IMR-90 (cell line): Measurements from ENCODE around the gene TRIO. TPM values are rescaled to one million over a fixed set of nuclear protein-coding genes. Genes with fewer than 3 reads are reported as not detected.
A peak's percentile ranks its signal among the peaks of the same experiment; 100 is the strongest.

Experiments
- ATAC-seq: fragments of 200-7000 bp; cut with Tn5 transposase; 2 replicates; pipeline ENCODE4 v1.9.1; 2020; ENCODE audit warnings: low read depth, mild to moderate bottlenecking, moderate library complexity
- BruUV-seq: library from RNA; stranded (reverse); fragments of 400-500 nt; replicated peaks from 2 replicates; lab custom pipeline; 2021; lab: Mats Ljungman, UMichigan
- CTCF ChIA-PET: fragments of 300-600 bp; formaldehyde crosslinking; extraction: SDS; loops from one replicate; lab custom pipeline; 2021; ENCODE audit warnings: antibody characterized with exemption; lab: Yijun Ruan, JAX
- POLR2A ChIA-PET: fragments of 300-600 bp; sonication (Branson Sonifier 250); formaldehyde crosslinking; loops from one replicate; lab custom pipeline; 2022; ENCODE audit warnings: antibody characterized with exemption; ENCODE audit not compliant: unreplicated experiment; lab: Charles Lee
- DNase-seq: peaks from one replicate; pipeline ENCODE4 v3.0.0; 2013
- H2AFZ ChIP-seq: replicated peaks from 2 replicates; pipeline ENCODE3; 2013; ENCODE audit warnings: low read length, mild to moderate bottlenecking; ENCODE audit not compliant: poor library complexity
- H2AK5ac ChIP-seq: 2 replicates; pipeline ENCODE4 v1.6.1; 2013; ENCODE audit warnings: low read depth, low read length, inconsistent platforms
- H2AK9ac ChIP-seq: replicated peaks from 2 replicates; pipeline ENCODE3; 2013; ENCODE audit warnings: mild to moderate bottlenecking, low read depth, low read length, moderate library complexity; ENCODE audit not compliant: poor library complexity
- H2BK120ac ChIP-seq: 2 replicates; pipeline ENCODE4 v1.6.1; 2013; ENCODE audit warnings: low read depth, low read length, inconsistent platforms
- H2BK15ac ChIP-seq: 3 replicates; pipeline ENCODE4 v1.6.1; 2013; ENCODE audit warnings: low read depth, low read length, inconsistent platforms
- H2BK20ac ChIP-seq: 2 replicates; pipeline ENCODE4 v1.6.1; 2013; ENCODE audit warnings: low read depth, mild to moderate bottlenecking, inconsistent platforms, low read length, moderate library complexity
- H2BK5ac ChIP-seq: 2 replicates; pipeline ENCODE4 v1.6.1; 2013; ENCODE audit warnings: mild to moderate bottlenecking, low read depth, low read length, inconsistent platforms; ENCODE audit not compliant: poor library complexity, severe bottlenecking
- H3K14ac ChIP-seq: replicated peaks from 2 replicates; pipeline ENCODE4 v1.6.1; 2013; ENCODE audit warnings: low read depth, low read length, inconsistent platforms
- H3K18ac ChIP-seq: 2 replicates; pipeline ENCODE4 v1.6.1; 2013; ENCODE audit warnings: low read depth, low read length, control low read depth
- H3K23ac ChIP-seq: 2 replicates; pipeline ENCODE4 v1.6.1; 2013; ENCODE audit warnings: low read depth, low read length, inconsistent platforms
- H3K27ac ChIP-seq: 2 replicates; pipeline ENCODE4 v1.5.1; 2013; ENCODE audit warnings: mild to moderate bottlenecking, control low read depth, low read length; ENCODE audit not compliant: insufficient read depth
- H3K27me3 ChIP-seq: 2 replicates; pipeline ENCODE4 v1.6.1; 2013; ENCODE audit warnings: low read length; ENCODE audit not compliant: control insufficient read depth, insufficient read depth
- H3K36me3 ChIP-seq: 2 replicates; pipeline ENCODE4 v1.6.1; 2013; ENCODE audit warnings: low read length, mixed read lengths; ENCODE audit not compliant: control insufficient read depth, insufficient read depth
- H3K4ac ChIP-seq: 2 replicates; pipeline ENCODE4 v1.6.1; 2013; ENCODE audit warnings: low read depth, low read length, inconsistent platforms
- H3K4me1 ChIP-seq: 2 replicates; pipeline ENCODE4 v1.6.1; 2013; ENCODE audit warnings: low read length, mixed read lengths; ENCODE audit not compliant: control insufficient read depth, insufficient read depth
- H3K4me2 ChIP-seq: 2 replicates; pipeline ENCODE4 v1.6.1; 2013; ENCODE audit warnings: low read depth, mild to moderate bottlenecking, control low read depth, low read length, moderate library complexity
- H3K4me3 ChIP-seq: 2 replicates; pipeline ENCODE4 v1.5.1; 2013; ENCODE audit warnings: low read depth, mild to moderate bottlenecking, control low read depth, low read length, moderate library complexity; ENCODE audit not compliant: insufficient read depth
- H3K56ac ChIP-seq: 2 replicates; pipeline ENCODE4 v1.6.1; 2013; ENCODE audit warnings: low read length, inconsistent platforms; ENCODE audit not compliant: insufficient read depth; ENCODE audit errors: extremely low read depth
- H3K79me1 ChIP-seq, 2 experiments: 2 replicates each; pipeline ENCODE4 v1.6.1; 2013; ENCODE audit warnings: low read length in 2 of 2, inconsistent platforms in 1 of 2, low read depth in 1 of 2
- H3K9ac ChIP-seq: 2 replicates; pipeline ENCODE4 v1.6.1; 2013; ENCODE audit warnings: low read depth, low read length, control low read depth
- H3K9me1 ChIP-seq: 2 replicates; pipeline ENCODE4 v1.6.1; 2013; ENCODE audit warnings: low read length, inconsistent platforms; ENCODE audit not compliant: insufficient read depth
- H3K9me3 ChIP-seq: 2 replicates; pipeline ENCODE4 v1.6.1; 2013; ENCODE audit warnings: low read length; ENCODE audit not compliant: control insufficient read depth, insufficient read depth
- H4K20me1 ChIP-seq: 2 replicates; pipeline ENCODE4 v1.6.1; 2013; ENCODE audit warnings: low read length, inconsistent platforms; ENCODE audit not compliant: insufficient read depth
- H4K5ac ChIP-seq: 2 replicates; pipeline ENCODE4 v1.6.1; 2013; ENCODE audit warnings: mild to moderate bottlenecking, low read depth, low read length, control low read depth
- H4K8ac ChIP-seq, 2 experiments: 2 replicates each; pipeline ENCODE4 v1.6.1; 2013; ENCODE audit warnings: low read depth in 2 of 2, low read length in 2 of 2, control low read depth in 1 of 2, inconsistent platforms in 1 of 2
- H4K91ac ChIP-seq: 2 replicates; pipeline ENCODE4 v1.6.1; 2013; ENCODE audit warnings: low read depth, low read length, inconsistent platforms; ENCODE audit not compliant: insufficient read depth
- BHLHE40 ChIP-seq: fragments of 150-350 bp; IDR thresholded peaks from 2 replicates; pipeline ENCODE4 v1.6.1; 2016; ENCODE audit warnings: mild to moderate bottlenecking, low read depth, low read length
- CEBPB ChIP-seq: IDR thresholded peaks from 2 replicates; pipeline ENCODE4 v1.6.1; 2012; ENCODE audit warnings: low read depth, low read length, improper control_type of control experiment
- CHD1 ChIP-seq: IDR thresholded peaks from 2 replicates; pipeline ENCODE4 v1.6.1; 2012; ENCODE audit warnings: low read depth, low read length, improper control_type of control experiment
- CTCF ChIP-seq: conservative IDR thresholded peaks from 2 replicates; pipeline ENCODE4 v1.5.1; 2012; ENCODE audit warnings: mild to moderate bottlenecking, low read depth, low read length, improper control_type of control experiment
- ELK1 ChIP-seq: fragments of 150-350 bp; IDR thresholded peaks from 2 replicates; pipeline ENCODE4 v1.6.1; 2016; ENCODE audit warnings: low read depth, mild to moderate bottlenecking, low read length, moderate library complexity, borderline replicate concordance
- FOS ChIP-seq: fragments of 150-350 bp; IDR thresholded peaks from 2 replicates; pipeline ENCODE4 v1.6.1; 2016; ENCODE audit warnings: low read depth, low read length
- MAFK ChIP-seq: IDR thresholded peaks from 2 replicates; pipeline ENCODE4 v1.6.1; 2012; ENCODE audit warnings: low read depth, low read length, improper control_type of control experiment
- MAZ ChIP-seq: IDR thresholded peaks from 2 replicates; pipeline ENCODE4 v1.6.1; 2012; ENCODE audit warnings: low read depth, mild to moderate bottlenecking, low read length, improper control_type of control experiment, moderate library complexity, borderline replicate concordance
- MXI1 ChIP-seq: IDR thresholded peaks from 2 replicates; pipeline ENCODE4 v1.6.1; 2012; ENCODE audit warnings: low read depth, mild to moderate bottlenecking, low read length, moderate library complexity, borderline replicate concordance
- NFE2L2 ChIP-seq: fragments of 150-350 bp; IDR thresholded peaks from 2 replicates; pipeline ENCODE4 v1.6.1; 2016; ENCODE audit warnings: low read depth, mild to moderate bottlenecking, low read length
- POLR2A ChIP-seq: IDR thresholded peaks from 2 replicates; pipeline ENCODE4 v1.6.1; 2012; ENCODE audit warnings: mild to moderate bottlenecking, low read depth, low read length
- RAD21 ChIP-seq: IDR thresholded peaks from 2 replicates; pipeline ENCODE4 v1.6.1; 2012; ENCODE audit warnings: low read length, improper control_type of control experiment
- RCOR1 ChIP-seq: IDR thresholded peaks from 2 replicates; pipeline ENCODE4 v1.6.1; 2012; ENCODE audit warnings: mild to moderate bottlenecking, low read length, improper control_type of control experiment; ENCODE audit not compliant: insufficient replicate concordance
- RFX5 ChIP-seq: IDR thresholded peaks from 2 replicates; pipeline ENCODE4 v1.8.0; 2012; ENCODE audit warnings: low read depth, mild to moderate bottlenecking, low read length, moderate library complexity
- SMC3 ChIP-seq: fragments of 150-350 bp; IDR thresholded peaks from 2 replicates; pipeline ENCODE4 v1.6.1; 2016; ENCODE audit warnings: low read depth, mild to moderate bottlenecking, antibody characterized with exemption, low read length, moderate library complexity
- USF2 ChIP-seq: fragments of 150-350 bp; IDR thresholded peaks from 2 replicates; pipeline ENCODE4 v1.6.1; 2017; ENCODE audit warnings: mild to moderate bottlenecking, antibody characterized with exemption, low read length, low read depth
- WGBS, 2 experiments: methylation state at CpG; one replicate each; pipeline versions ENCODE4 v1.1.5 to v1.1.7; 2013; ENCODE audit warnings: missing lambda C conversion rate in 2 of 2; ENCODE audit not compliant: insufficient read length in 1 of 2; ENCODE audit errors: extremely low coverage in 2 of 2; 5-methylcytosine and 5-hydroxymethylcytosine counted together
- dilution Hi-C: fragments of 300-500 bp; cut with HindIII; formaldehyde crosslinking; loops from one replicate; pipeline ENCODE4 v1.14.3; 2018; ENCODE audit warnings: low sequenced_read_pairs; ENCODE audit not compliant: unreplicated experiment
- in situ Hi-C: fragments of 300-500 bp; cut with MboI; formaldehyde crosslinking; loops from 3 replicates; pipeline ENCODE4 v1.14.3; 2019; ENCODE audit warnings: low sequenced_read_pairs, inconsistent platforms, mixed read lengths
- intact Hi-C: fragments of 100-400 bp; cut with micrococcal nuclease; formaldehyde crosslinking; loops from 2 replicates; pipeline ENCODE4 v1.10.0; 2022
- polyA plus RNA-seq, 3 experiments: library from polyadenylated mRNA; depleted of rRNA; stranded (reverse); fragments of >200 nt; gene quantifications; 2 replicates each; pipeline ENCODE4 v1.2.3, GENCODE V29; 2012; ENCODE audit warnings: low replicate concordance in 1 of 3
- total RNA-seq: library from RNA; depleted of rRNA; stranded (reverse); fragments of >200 nt; gene quantifications from 2 replicates; pipeline ENCODE4 v1.2.3, GENCODE V29; 2012

Gene TRIO
- total and polyA plus RNA-seq, 2 of the 4 experiments (the other 2 are of a cell fraction): 206 to 522 TPM

- H3K56ac ChIP-seq: no peak overlapping the region
- H2AK5ac ChIP-seq: no peak overlapping the region
- intact Hi-C loops: no loop called here
- H3K27me3 ChIP-seq: no peaks in the 10 kb centered on the region
- BruUV-seq: no TSS peak
- TF ChIP-seq RCOR1 (no peak), MAFK (no peak), NFE2L2 (no peak), POLR2A (no peak), ELK1 (no peak), RAD21 (no peak), RFX5 (no peak), CEBPB (no peak), MAZ (no peak), USF2 (peak; percentile 83), SMC3 (no peak), MXI1 (peak; percentile 36; the same call in 1 of the 2 replicates), FOS (no peak), CHD1 (no peak), BHLHE40 (peak; percentile 70; the same call in 1 of the 2 replicates), CTCF (no peak)
- peaks cover 89% of the 10 kb centered on the region for H4K20me1 ChIP-seq
- H3K23ac ChIP-seq: no peak overlapping the region
- H3K4me2 ChIP-seq: no peak overlapping the region
- H3K9ac ChIP-seq: no peak overlapping the region
- no peak overlapping the region for H3K4me3 ChIP-seq
- peaks cover 40% of the 10 kb centered on the region for H3K9me1 ChIP-seq
- H2BK20ac ChIP-seq: no peak overlapping the region
- H3K4me1 ChIP-seq: peaks cover 48% of the 10 kb centered on the region
- no peak overlapping the region for H3K14ac ChIP-seq
- H2BK120ac ChIP-seq: no peak overlapping the region
- H2AK9ac ChIP-seq: no peak overlapping the region
- no peak overlapping the region for H2AFZ ChIP-seq
- H4K91ac ChIP-seq: no peak overlapping the region
- H2BK5ac ChIP-seq: peak overlapping the region; percentile 15
- WGBS, 2 experiments: no CpG with 5 or more reads among the region's 4 CpGs
- CTCF ChIA-PET: no interaction called here
- dilution Hi-C loops: no loop called here
- H3K79me1 ChIP-seq: peaks cover 19 to 82% of the 10 kb centered on the region in 2 experiments
- H4K5ac ChIP-seq: no peak overlapping the region
- POLR2A ChIA-PET: no interaction called here
- peaks cover 18% of the 10 kb centered on the region for H3K36me3 ChIP-seq
- ATAC-seq (no peak), DNase-seq (peak; percentile 66)
- H3K18ac ChIP-seq: no peak overlapping the region
- no peak overlapping the region for H3K27ac ChIP-seq
- no peak overlapping the region for H4K8ac ChIP-seq
- no peaks in the 10 kb centered on the region for H3K9me3 ChIP-seq
- H2BK15ac ChIP-seq: no peak overlapping the region
- in situ Hi-C loops: no loop called here
- no peak overlapping the region for H3K4ac ChIP-seq
These were observed 301.9 kb downstream of the TRIO start for GRCh38 chr5:14445013-14445412.
